HepG2 (cell line): Measurements from ENCODE around the gene CYCS.

Experiments
- GMEB1 ChIP-seq: sonication (generic); formaldehyde crosslinking; IDR thresholded peaks from 2 replicates; pipeline ENCODE4 v1.5.1; 2020; ENCODE audit warnings: missing genetic modification reagents, mild to moderate bottlenecking, borderline replicate concordance
- POLR2A ChIP-seq, 2 experiments: IDR thresholded peaks; 2 replicates each; pipeline ENCODE4 v1.6.1; 2011; ENCODE audit warnings: low read depth in 2 of 2, low read length in 2 of 2, mild to moderate bottlenecking in 1 of 2, moderate library complexity in 1 of 2; ENCODE audit not compliant: insufficient read depth in 1 of 2
- TP53 ChIP-seq: sonication (generic); formaldehyde crosslinking; conservative IDR thresholded peaks from 2 replicates; pipeline ENCODE4 v1.4.0; 2020; ENCODE audit warnings: missing genetic modification reagents

GRCh38 chr7:25077096-25077495 lies 48.0 kb downstream of the CYCS start:
- TF ChIP-seq TP53 (CRISPR knock-in tag) (no peak), POLR2A (IDR thresholded peaks at IDR 0.05; ENCODE audit: insufficient read depth in 1 of 2, low read depth in 2 of 2, low read length in 2 of 2) (no peak), GMEB1 (no peak)
